ENCODE results near the gene SORCS2. TPM values are rescaled to one million over a fixed set of nuclear protein-coding genes. Genes with fewer than 3 reads are reported as not detected.

Gene SORCS2
- total and polyA plus RNA-seq, 2 donors (not counting 1 experiment from before 2014, with no cell fraction given) = not detected

DNA sequence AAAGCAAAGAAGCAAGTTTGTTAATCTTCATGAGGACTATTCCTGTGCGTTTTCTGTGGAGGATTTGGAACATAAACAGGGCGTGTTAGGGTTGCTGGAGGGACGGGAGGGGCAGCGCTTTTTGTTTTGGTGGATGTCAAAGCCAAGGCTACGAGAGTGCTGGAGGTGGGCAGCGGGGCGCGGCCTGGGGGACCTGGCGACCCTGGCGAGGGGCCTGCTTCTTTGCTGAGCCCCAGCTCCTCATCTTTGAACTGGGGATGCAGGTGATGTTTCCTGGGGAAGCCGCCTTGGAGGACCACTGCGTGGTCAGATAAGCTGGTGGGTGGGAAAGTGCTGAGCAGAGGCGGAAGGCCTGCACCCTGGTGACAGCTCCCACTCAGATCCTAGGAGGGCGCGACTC, 55.2 kb downstream of the SORCS2 start:
- TF ChIP-seq, protein P1, sequence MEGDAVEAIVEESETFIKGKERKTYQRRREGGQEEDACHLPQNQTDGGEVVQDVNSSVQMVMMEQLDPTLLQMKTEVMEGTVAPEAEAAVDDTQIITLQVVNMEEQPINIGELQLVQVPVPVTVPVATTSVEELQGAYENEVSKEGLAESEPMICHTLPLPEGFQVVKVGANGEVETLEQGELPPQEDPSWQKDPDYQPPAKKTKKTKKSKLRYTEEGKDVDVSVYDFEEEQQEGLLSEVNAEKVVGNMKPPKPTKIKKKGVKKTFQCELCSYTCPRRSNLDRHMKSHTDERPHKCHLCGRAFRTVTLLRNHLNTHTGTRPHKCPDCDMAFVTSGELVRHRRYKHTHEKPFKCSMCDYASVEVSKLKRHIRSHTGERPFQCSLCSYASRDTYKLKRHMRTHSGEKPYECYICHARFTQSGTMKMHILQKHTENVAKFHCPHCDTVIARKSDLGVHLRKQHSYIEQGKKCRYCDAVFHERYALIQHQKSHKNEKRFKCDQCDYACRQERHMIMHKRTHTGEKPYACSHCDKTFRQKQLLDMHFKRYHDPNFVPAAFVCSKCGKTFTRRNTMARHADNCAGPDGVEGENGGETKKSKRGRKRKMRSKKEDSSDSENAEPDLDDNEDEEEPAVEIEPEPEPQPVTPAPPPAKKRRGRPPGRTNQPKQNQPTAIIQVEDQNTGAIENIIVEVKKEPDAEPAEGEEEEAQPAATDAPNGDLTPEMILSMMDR (IDR thresholded peaks at IDR 0.05) = no peak
- no peak for TF ChIP-seq EZH2 (IDR thresholded peaks at IDR 0.05; ENCODE audit: borderline replicate concordance, insufficient read depth, low read depth, low read length, poor library complexity, severe bottlenecking)
- Histone ChIP-seq H3K9me3 (ENCODE audit: control extremely low read depth in 1 of 3, control insufficient read depth in 2 of 3, insufficient read depth in 1 of 3, low read length in 2 of 3) (peaks cover 0 to 16% (median 2%) of the 10 kb centered on the region in 3 donors), H4K20me1 (ENCODE audit: control insufficient read depth, insufficient read depth, low read length, poor library complexity, severe bottlenecking) (no peaks in the 10 kb centered on the region), H3K4me1 (ENCODE audit: control insufficient read depth in 2 of 2, insufficient read depth in 2 of 2, low read length in 2 of 2) (no peaks in the 10 kb centered on the region), H3K27me3 (replicated peaks in 1 of 4; ENCODE audit: control extremely low read depth in 1 of 4, control insufficient read depth in 3 of 4, insufficient read depth in 4 of 4, low read length in 3 of 4) (peaks cover 0 to 3% (median 0%) of the 10 kb centered on the region in 4 experiments), H2AFZ (ENCODE audit: insufficient read depth, low read depth, low read length, poor library complexity, severe bottlenecking) (no peak overlapping the region), H3K36me3 (replicated peaks in 1 of 2; ENCODE audit: control extremely low read depth in 1 of 2, control insufficient read depth in 1 of 2, extremely low read depth in 1 of 2, insufficient read depth in 2 of 2, low read length in 1 of 2) (no peaks in the 10 kb centered on the region), H3K79me2 (ENCODE audit: control insufficient read depth, insufficient read depth, low read length) (no peaks in the 10 kb centered on the region), H3K27ac (ENCODE audit: low read length in 2 of 2) (no peak overlapping the region), H3K9ac (ENCODE audit: low read length) (no peak overlapping the region), H3K4me2 (replicated peaks; ENCODE audit: low read depth, low read length, poor library complexity, severe bottlenecking) (no peak overlapping the region), H3K4me3 (ENCODE audit: control extremely low read depth in 1 of 5, extremely low read depth in 1 of 5, insufficient read depth in 1 of 5, low read depth in 2 of 5, low read length in 4 of 5) (no peak overlapping the region)
- no peaks in the 10 kb centered on the region for H3K9me3 Mint-ChIP-seq (ENCODE audit: insufficient read depth)
- peaks cover 13% of the 10 kb centered on the region for H3K27me3 Mint-ChIP-seq
- no peaks in the 10 kb centered on the region for H3K4me1 Mint-ChIP-seq
- WGBS (ENCODE audit: insufficient coverage) = 81% methylated on average over 13 of the region's 15 CpGs
- ATAC-seq (ENCODE audit: low read depth) = no peak
- CTCF ChIA-PET = no interaction called here
- intact Hi-C loops (cut with micrococcal nuclease) = no loop called here
- DNase-seq = no peak
- POLR2A ChIA-PET = no interaction called here
- H3K27ac Mint-ChIP-seq = no peak overlapping the region
- no peak overlapping the region for H3K4me3 Mint-ChIP-seq

DNA sequence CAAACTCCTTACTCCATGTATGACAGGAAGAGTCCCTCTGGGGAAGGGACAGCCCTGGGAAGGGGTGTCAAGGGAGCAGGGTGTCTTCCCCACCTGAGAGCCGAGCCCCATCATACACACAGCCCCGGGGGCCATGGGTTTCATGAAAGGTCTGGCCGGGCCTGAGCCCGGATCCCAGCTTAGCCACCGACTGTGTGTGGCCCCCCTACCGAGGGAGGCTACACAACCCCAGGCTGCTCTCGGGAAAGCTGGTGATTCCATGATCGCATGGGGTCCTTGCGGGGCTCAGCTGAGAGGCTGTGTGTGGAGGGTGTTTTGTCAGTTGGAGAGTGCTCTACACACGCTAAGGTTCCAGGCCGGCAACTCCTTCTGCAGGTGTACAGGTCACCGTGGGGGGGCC, 55.6 kb downstream of the SORCS2 start:
- H3K9ac ChIP-seq (ENCODE audit: low read length) = no peak overlapping the region
- no peak overlapping the region for H2AFZ ChIP-seq (ENCODE audit: insufficient read depth, low read depth, low read length, poor library complexity, severe bottlenecking)
- no peaks in the 10 kb centered on the region for H3K4me1 ChIP-seq (ENCODE audit: control insufficient read depth in 2 of 2, insufficient read depth in 2 of 2, low read length in 2 of 2)
- Mint-ChIP-seq H3K4me3 (no peak overlapping the region), H3K27me3 (peaks cover 14% of the 10 kb centered on the region), H3K4me1 (no peaks in the 10 kb centered on the region), H3K9me3 (ENCODE audit: insufficient read depth) (no peaks in the 10 kb centered on the region), H3K27ac (no peak overlapping the region)
- H3K9me3 ChIP-seq (ENCODE audit: control extremely low read depth in 1 of 3, control insufficient read depth in 2 of 3, insufficient read depth in 1 of 3, low read length in 2 of 3) = peaks cover 0 to 16% (median 2%) of the 10 kb centered on the region in 3 donors
- POLR2A ChIA-PET = no interaction called here
- peaks cover 0 to 3% (median 0%) of the 10 kb centered on the region in 4 experiments for H3K27me3 ChIP-seq (replicated peaks in 1 of 4; ENCODE audit: control extremely low read depth in 1 of 4, control insufficient read depth in 3 of 4, insufficient read depth in 4 of 4, low read length in 3 of 4)
- H3K36me3 ChIP-seq (replicated peaks in 1 of 2; ENCODE audit: control extremely low read depth in 1 of 2, control insufficient read depth in 1 of 2, extremely low read depth in 1 of 2, insufficient read depth in 2 of 2, low read length in 1 of 2) = no peaks in the 10 kb centered on the region
- intact Hi-C loops (cut with micrococcal nuclease) = no loop called here
- no peaks in the 10 kb centered on the region for H3K79me2 ChIP-seq (ENCODE audit: control insufficient read depth, insufficient read depth, low read length)
- 97% methylated on average over 6 of the region's 12 CpGs for WGBS (ENCODE audit: insufficient coverage)
- no peak overlapping the region for H3K27ac ChIP-seq (ENCODE audit: low read length in 2 of 2)
- DNase-seq (no peak), ATAC-seq (ENCODE audit: low read depth) (no peak)
- no peaks in the 10 kb centered on the region for H4K20me1 ChIP-seq (ENCODE audit: control insufficient read depth, insufficient read depth, low read length, poor library complexity, severe bottlenecking)
- H3K4me3 ChIP-seq (ENCODE audit: control extremely low read depth in 1 of 5, extremely low read depth in 1 of 5, insufficient read depth in 1 of 5, low read depth in 2 of 5, low read length in 4 of 5) = no peak overlapping the region
- TF ChIP-seq, protein P1 (IDR thresholded peaks at IDR 0.05) = no peak
- no peak for TF ChIP-seq EZH2 (IDR thresholded peaks at IDR 0.05; ENCODE audit: borderline replicate concordance, insufficient read depth, low read depth, low read length, poor library complexity, severe bottlenecking)
- CTCF ChIA-PET = no interaction called here
- H3K4me2 ChIP-seq (replicated peaks; ENCODE audit: low read depth, low read length, poor library complexity, severe bottlenecking) = no peak overlapping the region
